Ishikawa (cell line): ENCODE results near the gene RUFY3.

Experiments
- CREB1 ChIP-seq: IDR thresholded peaks from 2 replicates; pipeline ENCODE4 v1.6.1; 2012; ENCODE audit warnings: low read depth
- EGR1 ChIP-seq: IDR thresholded peaks from 2 replicates; pipeline ENCODE4 v1.6.1; 2012
- EP300 ChIP-seq: IDR thresholded peaks from 2 replicates; pipeline ENCODE4 v1.6.1; 2012; ENCODE audit warnings: borderline replicate concordance
- FOXM1 ChIP-seq: IDR thresholded peaks from 2 replicates; pipeline ENCODE4 v1.6.1; 2012; ENCODE audit warnings: low read depth, borderline replicate concordance
- MAX ChIP-seq: IDR thresholded peaks from 2 replicates; pipeline ENCODE4 v1.6.1; 2012
- NFIC ChIP-seq: IDR thresholded peaks from 2 replicates; pipeline ENCODE4 v1.6.1; 2012
- RAD21 ChIP-seq: IDR thresholded peaks from 2 replicates; pipeline ENCODE4 v1.6.1; 2012; ENCODE audit warnings: low read depth
- REST ChIP-seq: IDR thresholded peaks from 2 replicates; pipeline ENCODE4 v1.6.1; 2012; ENCODE audit warnings: low read depth, mild to moderate bottlenecking
- TAF1 ChIP-seq: IDR thresholded peaks from 2 replicates; pipeline ENCODE4 v1.6.1; 2012; ENCODE audit warnings: low read depth, mild to moderate bottlenecking
- TCF12 ChIP-seq: IDR thresholded peaks from 2 replicates; pipeline ENCODE4 v1.6.1; 2012; ENCODE audit warnings: low read depth
- TEAD4 ChIP-seq: IDR thresholded peaks from 2 replicates; pipeline ENCODE4 v1.6.1; 2012
- USF1 ChIP-seq: IDR thresholded peaks from 2 replicates; pipeline ENCODE4 v1.6.1; 2012
- YY1 ChIP-seq: IDR thresholded peaks from 2 replicates; pipeline ENCODE4 v1.6.1; 2012; ENCODE audit warnings: low read depth
- ZBTB7A ChIP-seq: IDR thresholded peaks from 2 replicates; pipeline ENCODE4 v1.6.1; 2012; ENCODE audit warnings: low read depth

GRCh38 chr4:70687392-70687791 lies 34.4 kb upstream of the RUFY3 start:
- no peak for TF ChIP-seq RAD21
- TF ChIP-seq CREB1: no peak
- no peak for TF ChIP-seq EP300
- no peak for TF ChIP-seq TEAD4
- TF ChIP-seq MAX: no peak
- no peak for TF ChIP-seq EGR1
- TF ChIP-seq TAF1: no peak
- no peak for TF ChIP-seq USF1
- TF ChIP-seq FOXM1: no peak
- TF ChIP-seq REST: no peak
- no peak for TF ChIP-seq NFIC
- no peak for TF ChIP-seq YY1
- no peak for TF ChIP-seq ZBTB7A
- TF ChIP-seq TCF12: no peak
